Calu3 (cell line): ENCODE data around the gene SCP2. TPM values are rescaled to one million over a fixed set of nuclear protein-coding genes. Genes with fewer than 3 reads are reported as not detected.

Experiments used
- BruUV-seq: library from RNA; stranded (reverse); fragments of 400-500 nt; replicated peaks from 2 replicates; lab custom pipeline; 2021; lab: Mats Ljungman, UMichigan
- CTCF ChIA-PET: fragments of 300-600 bp; sonication (Branson Sonifier 250); formaldehyde crosslinking; loops from one replicate; lab custom pipeline; 2022; ENCODE audit warnings: antibody characterized with exemption; lab: Charles Lee
- DNase-seq: peaks from one replicate; pipeline ENCODE4 v3.0.0; 2022
- H3K27ac Mint-ChIP-seq: one replicate; pipeline ENCODE4 v1.8.0; 2022; ENCODE audit warnings: mixed read lengths; ENCODE audit not compliant: unreplicated experiment
- H3K27me3 Mint-ChIP-seq: one replicate; pipeline ENCODE4 v1.8.0; 2022; ENCODE audit warnings: mixed read lengths; ENCODE audit not compliant: unreplicated experiment
- H3K36me3 Mint-ChIP-seq: one replicate; pipeline ENCODE4 v1.8.0; 2022; ENCODE audit warnings: mild to moderate bottlenecking, moderate library complexity, mixed read lengths; ENCODE audit not compliant: insufficient read depth, unreplicated experiment
- H3K4me1 Mint-ChIP-seq: one replicate; pipeline ENCODE4 v1.8.0; 2022; ENCODE audit warnings: mild to moderate bottlenecking, low read depth, mixed read lengths; ENCODE audit not compliant: unreplicated experiment
- H3K4me3 Mint-ChIP-seq: one replicate; pipeline ENCODE4 v1.8.0; 2022; ENCODE audit warnings: mild to moderate bottlenecking, low read depth, moderate library complexity, mixed read lengths; ENCODE audit not compliant: unreplicated experiment
- H3K9me3 Mint-ChIP-seq: one replicate; pipeline ENCODE4 v1.8.0; 2022; ENCODE audit warnings: low read depth, mixed read lengths; ENCODE audit not compliant: unreplicated experiment
- intact Hi-C: fragments of 100-400 bp; cut with micrococcal nuclease; formaldehyde crosslinking; loops from one replicate; pipeline ENCODE4 v1.10.0; 2022; ENCODE audit not compliant: unreplicated experiment
- total RNA-seq: library from RNA; stranded (reverse); gene quantifications from 2 replicates; pipeline ENCODE4 v1.2.3, GENCODE V29; 2022
- TF ChIP-seq, protein P1 (sequence below): fragments of 200-600 bp; IDR thresholded peaks from one replicate; pipeline ENCODE4 v1.8.0; 2022; ENCODE audit warnings: antibody characterized with exemption; ENCODE audit not compliant: unreplicated experiment

The SCP2 gene
- total RNA-seq, 1 experiment from 2014 or later = 91.1 TPM

- DNase-seq = no peak
- Mint-ChIP-seq H3K4me3 (no peak overlapping the region), H3K36me3 (no peaks in the 10 kb centered on the region), H3K27ac (no peak overlapping the region), H3K4me1 (no peaks in the 10 kb centered on the region), H3K9me3 (no peaks in the 10 kb centered on the region), H3K27me3 (no peaks in the 10 kb centered on the region)
- TF ChIP-seq, protein P1, sequence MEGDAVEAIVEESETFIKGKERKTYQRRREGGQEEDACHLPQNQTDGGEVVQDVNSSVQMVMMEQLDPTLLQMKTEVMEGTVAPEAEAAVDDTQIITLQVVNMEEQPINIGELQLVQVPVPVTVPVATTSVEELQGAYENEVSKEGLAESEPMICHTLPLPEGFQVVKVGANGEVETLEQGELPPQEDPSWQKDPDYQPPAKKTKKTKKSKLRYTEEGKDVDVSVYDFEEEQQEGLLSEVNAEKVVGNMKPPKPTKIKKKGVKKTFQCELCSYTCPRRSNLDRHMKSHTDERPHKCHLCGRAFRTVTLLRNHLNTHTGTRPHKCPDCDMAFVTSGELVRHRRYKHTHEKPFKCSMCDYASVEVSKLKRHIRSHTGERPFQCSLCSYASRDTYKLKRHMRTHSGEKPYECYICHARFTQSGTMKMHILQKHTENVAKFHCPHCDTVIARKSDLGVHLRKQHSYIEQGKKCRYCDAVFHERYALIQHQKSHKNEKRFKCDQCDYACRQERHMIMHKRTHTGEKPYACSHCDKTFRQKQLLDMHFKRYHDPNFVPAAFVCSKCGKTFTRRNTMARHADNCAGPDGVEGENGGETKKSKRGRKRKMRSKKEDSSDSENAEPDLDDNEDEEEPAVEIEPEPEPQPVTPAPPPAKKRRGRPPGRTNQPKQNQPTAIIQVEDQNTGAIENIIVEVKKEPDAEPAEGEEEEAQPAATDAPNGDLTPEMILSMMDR = no peak
- intact Hi-C loops = loop anchor here (2.0 kb wide), 1 partner anchor 278 kb away; no protein-coding TSS in a partner anchor
- CTCF ChIA-PET = interaction anchor here (1.0 kb wide), 1 partner anchor 282 kb away, joined by 3 read pairs; no protein-coding TSS in a partner anchor
- BruUV-seq = no TSS peak
These were observed 22.7 kb upstream of the SCP2 start for GRCh38 chr1:52904208-52904926.

DNA sequence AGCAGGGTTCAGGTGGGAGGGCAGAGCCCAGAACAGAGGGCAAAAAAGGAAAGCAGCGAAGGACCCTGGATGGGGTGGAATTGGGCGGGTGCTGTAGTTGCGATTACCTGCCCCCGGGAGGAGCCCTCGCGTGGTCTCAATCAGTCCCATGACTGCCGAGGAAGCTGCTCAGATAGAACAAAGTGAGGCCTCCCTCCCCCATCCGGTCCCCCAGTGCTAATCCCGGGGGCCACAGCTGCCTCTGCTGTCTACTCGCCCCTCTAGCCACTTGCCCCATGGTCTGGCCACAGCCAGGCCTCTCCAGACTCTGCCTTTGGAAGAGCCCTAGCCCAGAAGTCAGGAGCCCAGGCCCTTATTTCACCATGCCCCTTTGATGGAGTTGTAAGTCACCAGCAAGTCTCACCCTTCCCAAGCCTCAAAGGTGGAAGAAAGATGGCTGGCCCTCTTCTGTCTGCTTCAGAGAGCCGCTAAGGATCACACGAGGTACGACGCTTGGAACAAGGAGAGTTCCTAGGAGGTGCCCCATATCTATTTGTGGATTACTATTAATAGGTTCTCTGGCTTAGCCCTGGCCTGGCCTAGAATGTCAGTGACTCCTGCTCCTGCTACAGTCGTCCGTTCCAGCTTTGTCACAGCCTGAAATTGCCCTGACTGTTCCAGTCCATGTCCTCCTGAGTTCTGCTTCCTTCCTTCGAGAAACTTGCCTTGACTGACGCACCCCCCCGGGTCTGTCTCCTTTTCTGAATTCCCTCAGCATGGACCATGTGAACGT lies 22.0 kb upstream of the SCP2 start:
- DNase-seq = peak; percentile 52
- CTCF ChIA-PET = interaction anchor here (1.0 kb wide), 1 partner anchor 281 kb away, joined by 3 read pairs; no protein-coding TSS in a partner anchor
- no peak overlapping the region for H3K27ac Mint-ChIP-seq
- no peaks in the 10 kb centered on the region for H3K9me3 Mint-ChIP-seq
- H3K36me3 Mint-ChIP-seq = no peaks in the 10 kb centered on the region
- H3K4me3 Mint-ChIP-seq = no peak overlapping the region
- intact Hi-C loops = loop anchor here (2.0 kb wide), 1 partner anchor 278 kb away; no protein-coding TSS in a partner anchor
- BruUV-seq = no TSS peak
- no peaks in the 10 kb centered on the region for H3K27me3 Mint-ChIP-seq
- TF ChIP-seq, protein P1 = peak; percentile 48
- H3K4me1 Mint-ChIP-seq = no peaks in the 10 kb centered on the region

DNA sequence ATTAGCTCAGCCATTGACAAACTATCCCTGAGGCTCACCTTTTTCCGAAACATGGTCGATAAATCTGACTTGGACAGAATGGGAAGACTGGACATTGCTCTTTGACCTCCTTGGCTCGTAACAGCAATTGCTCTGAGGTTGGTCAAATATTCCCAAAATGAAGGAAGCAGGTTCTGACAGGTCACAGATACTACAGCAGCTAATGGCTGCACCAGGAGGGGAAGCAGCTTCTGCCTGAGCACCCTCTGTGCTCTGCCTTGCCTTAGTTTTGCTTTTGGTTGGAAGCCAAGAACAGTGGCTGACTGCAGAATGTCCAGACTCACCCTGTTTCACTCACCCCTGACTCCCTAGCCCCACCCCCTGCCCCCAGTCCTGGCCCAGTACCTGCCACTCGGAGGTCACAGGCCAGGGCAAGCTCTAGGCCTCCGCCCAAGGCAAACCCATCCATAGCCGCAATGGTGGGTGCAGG lies 20.9 kb upstream of the SCP2 start:
- intact Hi-C loops = no loop called here
- no peak overlapping the region for H3K4me3 Mint-ChIP-seq
- H3K9me3 Mint-ChIP-seq = no peaks in the 10 kb centered on the region
- no peak overlapping the region for H3K27ac Mint-ChIP-seq
- DNase-seq = no peak
- H3K36me3 Mint-ChIP-seq = no peaks in the 10 kb centered on the region
- CTCF ChIA-PET = interaction anchor here (0.6 kb wide), 1 partner anchor 1297 kb away, joined by 3 read pairs; no protein-coding TSS in a partner anchor
- BruUV-seq = no TSS peak
- no peaks in the 10 kb centered on the region for H3K27me3 Mint-ChIP-seq
- no peaks in the 10 kb centered on the region for H3K4me1 Mint-ChIP-seq
- TF ChIP-seq, protein P1 = no peak

DNA sequence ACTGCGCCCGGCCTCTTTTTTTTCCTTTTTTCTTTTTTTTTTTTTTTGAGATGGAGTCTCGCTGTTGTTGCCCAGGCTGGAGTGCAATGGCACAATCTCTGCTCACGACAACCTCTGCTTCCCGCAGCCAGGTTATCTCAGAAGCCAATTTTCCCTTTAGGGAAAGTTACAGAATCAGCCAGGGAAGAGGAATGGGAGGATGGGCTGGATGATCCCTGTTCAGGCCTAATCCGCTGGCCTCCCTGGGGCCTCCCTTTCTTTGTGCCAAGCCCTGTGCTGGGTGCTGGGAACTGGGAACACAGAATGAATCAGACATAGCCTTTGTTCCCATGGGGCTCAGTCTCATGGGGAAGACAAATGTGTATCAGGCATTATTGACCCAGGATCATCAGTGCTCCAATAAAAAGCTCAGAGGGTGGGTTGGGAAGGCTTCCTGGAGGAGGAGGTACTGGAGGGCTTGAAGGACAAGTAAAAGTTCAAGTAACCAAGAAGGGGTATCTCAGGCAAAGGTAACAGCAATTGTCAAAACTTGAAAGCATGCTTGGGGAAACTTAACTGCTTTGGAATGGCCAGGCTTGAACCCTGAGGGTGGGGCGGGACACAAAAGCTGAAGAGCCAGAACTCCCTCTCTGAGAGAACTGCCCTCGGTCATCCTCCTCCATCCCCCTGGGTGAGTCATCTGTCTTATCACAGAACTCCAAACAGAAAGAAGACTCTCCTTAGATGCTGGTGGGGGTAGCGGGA lies 19.8 kb upstream of the SCP2 start:
- CTCF ChIA-PET = no interaction called here
- no peaks in the 10 kb centered on the region for H3K4me1 Mint-ChIP-seq
- intact Hi-C loops = no loop called here
- H3K27me3 Mint-ChIP-seq = no peaks in the 10 kb centered on the region
- no peak overlapping the region for H3K27ac Mint-ChIP-seq
- TF ChIP-seq, protein P1 = no peak
- H3K4me3 Mint-ChIP-seq = no peak overlapping the region
- no TSS peak for BruUV-seq
- no peaks in the 10 kb centered on the region for H3K9me3 Mint-ChIP-seq
- no peak for DNase-seq
- no peaks in the 10 kb centered on the region for H3K36me3 Mint-ChIP-seq
